Cardiac muscle cell (in vitro differentiated cells and primary cell): Measurements from ENCODE around the gene RAB3C. TPM values are rescaled to one million over a fixed set of nuclear protein-coding genes. Genes with fewer than 3 reads are reported as not detected.
A peak's percentile ranks its signal among the peaks of the same experiment; 100 is the strongest.

Experiments used
- DNase-seq, 2 donors: peaks; one replicate each; pipeline versions ENCODE4 v3.0.0 to v3.0.0-alpha.2; 2010 to 2017; ENCODE audit warnings: low read depth in 1 of 2, low spot score in 1 of 2
- H3K27ac ChIP-seq: fragments of 200-600 bp; sonication (generic); 2 replicates; pipeline ENCODE4 v1.5.1; 2016
- H3K27me3 ChIP-seq: fragments of 200-600 bp; sonication (generic); 2 replicates; pipeline ENCODE4 v1.6.0; 2016; ENCODE audit warnings: control low read depth
- H3K36me3 ChIP-seq: fragments of 200-600 bp; sonication (generic); 2 replicates; pipeline ENCODE4 v1.5.1; 2016; ENCODE audit warnings: control low read depth
- H3K4me1 ChIP-seq: fragments of 200-600 bp; sonication (generic); 2 replicates; pipeline ENCODE4 v1.8.1; 2017; ENCODE audit warnings: low read depth, mild to moderate bottlenecking, mixed run types
- H3K4me3 ChIP-seq: fragments of 200-600 bp; sonication (generic); 2 replicates; pipeline ENCODE4 v1.5.1; 2016; ENCODE audit warnings: mild to moderate bottlenecking
- H3K9me3 ChIP-seq: fragments of 200-600 bp; sonication (generic); 2 replicates; pipeline ENCODE4 v1.5.1; 2017; ENCODE audit warnings: low read depth, mild to moderate bottlenecking, control low read depth
- CTCF ChIP-seq: IDR thresholded peaks from 2 replicates; pipeline ENCODE4 v1.5.1; 2012; ENCODE audit warnings: low read depth, mild to moderate bottlenecking, low read length
- polyA plus RNA-seq: library from polyadenylated mRNA; unstranded; fragments of >200 nt; fragmentation: Nextera tagmentation; extraction: Ambion mirVana; gene quantifications from 2 replicates; pipeline ENCODE4 v1.2.1, GENCODE V29; 2016
- total RNA-seq: library from RNA; depleted of rRNA; stranded (reverse); fragments of >200 nt; gene quantifications from 2 replicates; pipeline ENCODE4 v1.2.3, GENCODE V29; 2016

RAB3C gene
- total and polyA plus RNA-seq, 2 experiments from 2014 or later = 0.69 to 1.1 TPM

- Histone ChIP-seq H3K4me1 (no peaks in the 10 kb centered on the region), H3K36me3 (no peaks in the 10 kb centered on the region), H3K4me3 (no peak overlapping the region), H3K27ac (no peak overlapping the region), H3K27me3 (no peaks in the 10 kb centered on the region), H3K9me3 (no peaks in the 10 kb centered on the region)
- TF ChIP-seq CTCF = no peak
- no peak for DNase-seq
These were observed 188.9 kb downstream of the RAB3C start for GRCh38 chr5:58771796-58772195.

- H3K27ac ChIP-seq = no peak overlapping the region
- no peak overlapping the region for H3K4me3 ChIP-seq
- DNase-seq = peak in 1 of 2 donors; percentile 29
- TF ChIP-seq CTCF = no peak
- no peaks in the 10 kb centered on the region for H3K36me3 ChIP-seq
- H3K4me1 ChIP-seq = no peaks in the 10 kb centered on the region
- no peaks in the 10 kb centered on the region for H3K27me3 ChIP-seq
- H3K9me3 ChIP-seq = no peaks in the 10 kb centered on the region
These were observed 191.0 kb downstream of the RAB3C start for GRCh38 chr5:58773744-58774441.

- no peak for TF ChIP-seq CTCF
- H3K27ac ChIP-seq = no peak overlapping the region
- H3K27me3 ChIP-seq = no peaks in the 10 kb centered on the region
- H3K36me3 ChIP-seq = no peaks in the 10 kb centered on the region
- no peaks in the 10 kb centered on the region for H3K4me1 ChIP-seq
- H3K9me3 ChIP-seq = no peaks in the 10 kb centered on the region
- no peak overlapping the region for H3K4me3 ChIP-seq
- DNase-seq = no peak
These were observed 192.1 kb downstream of the RAB3C start for GRCh38 chr5:58774937-58775336.

GRCh38 chr5:58775701-58776262, 192.9 kb downstream of the RAB3C start:
- H3K27me3 ChIP-seq = no peaks in the 10 kb centered on the region
- no peak overlapping the region for H3K27ac ChIP-seq
- no peak for TF ChIP-seq CTCF
- H3K4me3 ChIP-seq = no peak overlapping the region
- H3K9me3 ChIP-seq = no peaks in the 10 kb centered on the region
- no peaks in the 10 kb centered on the region for H3K36me3 ChIP-seq
- no peak for DNase-seq
- no peaks in the 10 kb centered on the region for H3K4me1 ChIP-seq

GRCh38 chr5:58776559-58776958, 193.7 kb downstream of the RAB3C start:
- TF ChIP-seq CTCF = no peak
- no peak for DNase-seq
- no peak overlapping the region for H3K27ac ChIP-seq
- H3K4me1 ChIP-seq = no peaks in the 10 kb centered on the region
- no peaks in the 10 kb centered on the region for H3K36me3 ChIP-seq
- H3K4me3 ChIP-seq = no peak overlapping the region
- H3K27me3 ChIP-seq = no peaks in the 10 kb centered on the region
- H3K9me3 ChIP-seq = no peaks in the 10 kb centered on the region
